ENCODE results near the gene MAPKAP1.

MAPKAP1 gene

GRCh38 chr9:125443367-125443766, 263.6 kb downstream of the MAPKAP1 start:
- FAIRE-seq: no peak

GRCh38 chr9:125442452-125442851, 264.6 kb downstream of the MAPKAP1 start:
- FAIRE-seq: no peak

GRCh38 chr9:125440411-125440810, 266.6 kb downstream of the MAPKAP1 start:
- FAIRE-seq: no peak

GRCh38 chr9:125439434-125440272, 267.4 kb downstream of the MAPKAP1 start:
- FAIRE-seq: no peak

- FAIRE-seq: no peak
Observed at GRCh38 chr9:125438506-125439433, 268.2 kb downstream of the MAPKAP1 start.

GRCh38 chr9:125437771-125438221, 269.2 kb downstream of the MAPKAP1 start:
- no peak for FAIRE-seq

GRCh38 chr9:125436613-125437443, 270.2 kb downstream of the MAPKAP1 start:
- FAIRE-seq: no peak

DNA sequence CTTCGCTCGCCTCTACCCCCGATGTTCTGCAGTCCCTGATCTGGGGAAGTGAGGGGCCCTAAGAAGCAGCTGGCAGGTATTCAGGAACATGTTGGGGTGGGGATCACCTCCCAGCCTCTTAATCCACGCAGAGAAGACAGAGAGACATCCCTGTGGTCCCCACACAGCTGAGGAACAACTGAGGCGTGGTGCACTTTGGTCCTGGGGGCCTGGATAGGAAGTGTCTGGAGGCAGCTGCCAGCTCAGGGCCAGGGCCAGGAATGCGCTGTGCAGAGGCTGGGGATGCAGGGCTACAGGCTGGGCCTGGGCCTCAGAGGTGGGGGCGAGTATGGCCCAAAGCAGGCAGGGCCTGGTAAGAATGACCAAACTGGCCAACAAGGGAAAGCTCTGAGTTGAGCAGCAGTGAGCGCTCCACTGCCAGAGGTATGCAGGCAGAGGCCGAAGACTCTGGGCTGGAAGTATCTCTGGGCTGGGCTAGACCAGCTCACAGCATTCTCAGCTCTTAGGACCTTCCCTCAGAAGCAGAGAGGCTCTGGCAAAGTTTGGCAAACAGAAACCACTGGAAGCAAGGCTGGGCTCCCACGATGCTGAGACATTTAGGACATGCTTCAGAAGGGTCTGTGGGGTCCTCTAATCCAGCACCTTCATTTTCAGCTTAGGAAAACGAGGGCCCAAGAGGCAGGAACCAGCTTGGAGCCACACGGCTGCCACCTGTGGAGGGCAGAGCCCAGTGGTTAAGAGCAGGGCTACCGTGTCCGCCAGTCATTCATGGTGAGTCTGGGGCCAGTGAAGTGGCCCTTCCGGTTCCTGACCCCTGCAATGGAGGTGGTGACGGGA, 271.0 kb downstream of the MAPKAP1 start:
- no peak for FAIRE-seq

GRCh38 chr9:125434986-125435775, 271.8 kb downstream of the MAPKAP1 start:
- no peak for FAIRE-seq

- FAIRE-seq: no peak
Observed at GRCh38 chr9:125433461-125434011, 273.5 kb downstream of the MAPKAP1 start.

GRCh38 chr9:125432715-125433385, 274.2 kb downstream of the MAPKAP1 start:
- FAIRE-seq: no peak

DNA sequence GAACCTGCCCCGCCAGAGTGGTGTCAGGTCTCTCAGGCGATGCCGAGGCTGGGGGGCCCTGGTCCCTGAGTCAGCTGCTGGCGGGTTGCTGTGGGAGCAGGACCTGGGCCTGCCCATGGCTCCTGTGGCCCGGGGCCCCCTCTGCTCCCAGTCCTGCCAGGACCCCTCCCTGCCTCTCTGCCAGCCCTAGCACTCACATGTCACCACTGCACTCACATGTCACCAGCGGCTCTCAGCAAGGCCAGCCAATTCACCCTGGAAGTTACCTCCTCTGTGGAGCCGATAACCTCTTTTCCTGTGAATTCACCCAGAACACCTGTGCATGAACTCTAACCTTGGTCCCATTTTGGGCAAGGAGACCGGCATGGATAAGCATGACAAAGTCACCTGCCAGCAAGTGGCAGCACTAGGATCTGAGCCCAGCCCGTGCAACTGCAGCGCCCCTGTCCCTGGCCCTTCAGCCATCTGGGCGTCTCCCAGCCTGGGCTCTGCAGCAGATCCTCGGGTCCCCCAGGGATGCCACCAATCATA, 275.2 kb downstream of the MAPKAP1 start:
- FAIRE-seq: no peak

GRCh38 chr9:125431012-125431305, 276.0 kb downstream of the MAPKAP1 start:
- FAIRE-seq: no peak

- FAIRE-seq: no peak
Observed at GRCh38 chr9:125430161-125431011, 276.6 kb downstream of the MAPKAP1 start.

DNA sequence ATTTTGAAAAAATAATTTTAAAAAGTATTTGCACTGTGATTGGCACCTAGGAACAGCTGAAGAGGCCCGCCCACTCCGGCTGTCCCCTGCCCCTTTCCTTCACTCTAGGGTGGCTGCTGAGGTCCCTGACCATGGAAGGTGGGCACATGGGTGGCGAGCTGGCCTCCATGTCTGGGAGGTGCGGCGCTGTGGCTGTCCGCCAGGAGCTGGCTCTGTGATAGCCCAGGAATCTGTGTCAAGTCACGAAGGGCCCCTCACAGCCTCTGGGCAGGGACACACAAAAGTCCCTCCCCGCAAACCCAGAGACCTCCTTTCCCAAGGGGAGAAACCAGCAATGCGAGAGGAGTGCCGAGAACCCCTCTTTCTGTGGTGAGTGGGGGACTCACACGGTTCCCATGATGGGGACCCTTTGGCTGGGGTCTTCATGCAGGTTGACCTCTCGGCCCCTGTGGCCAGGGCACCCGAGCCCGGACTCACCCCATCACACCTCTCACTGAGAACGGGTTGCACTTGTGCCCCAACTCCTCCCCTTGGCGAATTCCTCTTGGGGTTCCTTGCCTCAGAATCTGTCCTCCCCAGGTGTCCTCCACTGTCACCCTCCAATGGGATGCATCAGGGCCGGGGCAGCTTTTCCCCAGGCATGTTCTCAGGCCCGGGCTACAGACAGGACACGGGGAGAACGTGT, 277.4 kb downstream of the MAPKAP1 start:
- no peak for FAIRE-seq

DNA sequence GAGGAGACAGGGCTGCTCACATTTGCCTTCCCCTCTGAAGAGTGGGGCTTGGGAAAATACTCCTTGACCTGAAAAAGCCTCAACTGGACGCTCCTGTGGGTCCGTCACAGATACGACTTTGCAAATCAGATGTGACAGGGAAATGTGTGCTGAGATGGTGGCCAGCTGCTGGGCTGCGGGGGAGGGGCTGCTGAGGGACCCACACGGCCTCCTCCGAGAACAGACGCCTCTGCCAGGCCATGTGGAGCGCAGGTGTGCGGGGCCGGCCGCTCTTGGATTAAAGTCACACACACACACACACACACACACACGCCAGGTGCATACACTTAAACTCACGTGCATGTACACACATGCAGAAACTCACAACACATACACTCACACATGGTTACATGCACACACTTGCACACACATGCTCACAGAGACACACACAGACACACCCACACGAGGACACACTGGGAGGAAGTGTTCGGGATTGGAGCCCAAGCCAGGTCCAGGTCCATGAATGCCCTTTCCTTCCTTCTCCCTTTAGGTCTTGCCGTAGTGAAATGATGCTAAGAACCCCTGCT, 278.0 kb downstream of the MAPKAP1 start:
- no peak for FAIRE-seq

DNA sequence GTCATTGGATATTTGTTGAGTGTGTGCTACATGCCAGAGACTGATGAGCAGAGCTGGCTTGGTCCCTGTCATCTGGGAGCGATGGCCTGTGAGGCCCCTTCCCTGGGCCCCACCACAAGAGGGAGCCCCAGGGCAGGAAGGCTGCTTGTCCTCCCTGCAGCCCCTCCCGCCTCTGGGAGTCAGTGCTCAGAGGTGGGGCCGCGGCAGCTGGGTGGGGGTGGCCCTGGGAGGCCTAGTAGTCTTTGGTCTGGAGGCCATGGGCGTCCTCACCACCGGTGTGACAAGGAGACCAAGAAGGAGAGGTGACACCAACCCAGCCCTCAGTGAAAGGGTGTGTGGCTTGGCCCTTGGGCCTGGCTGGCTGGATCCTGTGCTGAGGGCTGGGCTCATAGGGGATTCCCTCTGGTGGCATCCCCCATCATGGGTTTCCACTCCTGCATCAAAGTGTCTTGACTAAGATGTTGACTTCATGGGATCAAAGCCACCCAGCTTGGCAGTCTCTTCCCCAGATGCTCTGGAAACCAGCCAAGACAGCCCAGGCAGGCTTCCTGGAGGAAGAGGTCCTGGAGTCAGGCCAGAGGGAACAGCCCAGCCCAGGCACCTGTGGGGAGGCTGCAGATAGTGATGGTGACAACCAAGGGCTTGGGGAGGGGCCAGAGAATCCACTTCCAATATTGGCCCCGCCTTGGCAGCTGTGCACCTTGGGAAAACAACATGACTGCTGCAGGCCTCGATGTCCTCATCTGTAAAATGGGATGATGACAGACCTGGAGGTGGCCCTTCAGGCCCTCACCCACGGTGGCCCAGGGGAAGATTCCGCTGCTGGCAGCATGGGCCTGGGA, 278.7 kb downstream of the MAPKAP1 start:
- FAIRE-seq: no peak

All from islet of Langerhans (tissue), 1 donor.